GM23338 (cell line): Measurements from ENCODE around the gene CASP10. TPM values are rescaled to one million over a fixed set of nuclear protein-coding genes. Genes with fewer than 3 reads are reported as not detected.

Source experiments
- ATAC-seq: fragments of 200-7000 bp; cut with Tn5 transposase; 3 replicates; pipeline ENCODE4 v1.9.1; 2020
- DNase-seq: peaks from one replicate; pipeline ENCODE4 v3.0.0-alpha.2; 2015; ENCODE audit warnings: low spot score
- H2AFZ ChIP-seq: fragments of 200-600 bp; sonication (generic); 2 replicates; pipeline ENCODE4 v1.8.0; 2016; ENCODE audit warnings: antibody characterized with exemption, mild to moderate bottlenecking, moderate library complexity
- H3F3A ChIP-seq: fragments of 200-600 bp; sonication (generic); replicated peaks from 2 replicates; pipeline ENCODE4 v1.8.0; 2017; ENCODE audit warnings: antibody characterized with exemption, mixed run types, low read depth
- H3K27ac ChIP-seq: fragments of 200-600 bp; sonication (generic); 2 replicates; pipeline ENCODE4 v1.6.1; 2016; ENCODE audit warnings: low read depth
- H3K27me3 ChIP-seq: fragments of 200-600 bp; sonication (generic); 2 replicates; pipeline ENCODE4 v1.8.0; 2016; ENCODE audit warnings: mild to moderate bottlenecking, mixed run types, moderate library complexity; ENCODE audit not compliant: insufficient read depth
- H3K36me3 ChIP-seq: fragments of 200-600 bp; sonication (generic); 2 replicates; pipeline ENCODE4 v1.8.0; 2016; ENCODE audit warnings: mild to moderate bottlenecking; ENCODE audit not compliant: insufficient read depth
- H3K4me1 ChIP-seq: fragments of 200-600 bp; sonication (generic); 2 replicates; pipeline ENCODE4 v1.8.0; 2016; ENCODE audit warnings: mild to moderate bottlenecking, moderate library complexity; ENCODE audit not compliant: insufficient read depth
- H3K4me2 ChIP-seq: fragments of 200-600 bp; sonication (generic); 2 replicates; pipeline ENCODE4 v1.7.1; 2017; ENCODE audit warnings: mixed run types
- H3K4me3 ChIP-seq: fragments of 200-600 bp; sonication (generic); 2 replicates; pipeline ENCODE4 v1.6.1; 2016; ENCODE audit warnings: mixed run types
- H3K79me2 ChIP-seq: fragments of 200-600 bp; sonication (generic); replicated peaks from 2 replicates; pipeline ENCODE4 v1.8.0; 2017; ENCODE audit warnings: mild to moderate bottlenecking; ENCODE audit not compliant: insufficient read depth
- H3K9me2 ChIP-seq: fragments of 200-600 bp; sonication (generic); 2 replicates; pipeline ENCODE4 v1.8.0; 2017; ENCODE audit not compliant: insufficient read depth
- H4K20me1 ChIP-seq: fragments of 200-600 bp; sonication (generic); replicated peaks from 2 replicates; pipeline ENCODE4 v1.8.0; 2017; ENCODE audit warnings: mild to moderate bottlenecking; ENCODE audit not compliant: insufficient read depth
- H3K27ac Mint-ChIP-seq: 2 replicates; pipeline ENCODE4 v1.8.0; 2020; ENCODE audit warnings: inconsistent platforms, mild to moderate bottlenecking, moderate library complexity, mixed read lengths
- H3K27me3 Mint-ChIP-seq: 3 replicates; pipeline ENCODE4 v1.8.0; 2022; ENCODE audit warnings: low read depth, mild to moderate bottlenecking, moderate library complexity, mixed read lengths, inconsistent platforms; ENCODE audit not compliant: insufficient read depth, poor library complexity
- H3K36me3 Mint-ChIP-seq: 3 replicates; pipeline ENCODE4 v1.8.0; 2021; ENCODE audit warnings: low read depth, mild to moderate bottlenecking, inconsistent platforms, moderate library complexity, mixed read lengths
- H3K4me1 Mint-ChIP-seq: 3 replicates; pipeline ENCODE4 v1.8.0; 2020; ENCODE audit warnings: mild to moderate bottlenecking, inconsistent platforms, mixed read lengths
- H3K4me3 Mint-ChIP-seq: 3 replicates; pipeline ENCODE4 v1.8.0; 2021; ENCODE audit warnings: moderate library complexity, mild to moderate bottlenecking, inconsistent platforms, mixed read lengths
- H3K9me3 Mint-ChIP-seq: 3 replicates; pipeline ENCODE4 v1.8.0; 2020; ENCODE audit warnings: moderate library complexity, mild to moderate bottlenecking, inconsistent platforms, mixed read lengths
- CREB1 ChIP-seq: fragments of 250-450 bp; sonication (Bioruptor Pico); IDR thresholded peaks from 2 replicates; pipeline ENCODE4 v1.5.0; 2020; ENCODE audit warnings: low read depth, mild to moderate bottlenecking, moderate library complexity
- CTCF ChIP-seq, 2 experiments: fragments of 200-600 bp in 1 of 2; sonication (generic) in 1 of 2; conservative IDR thresholded peaks; 2 replicates each; pipeline versions ENCODE4 v1.5.1 to v1.6.1; 2016 to 2017; ENCODE audit warnings: antibody characterized with exemption in 2 of 2, low read depth in 2 of 2, mild to moderate bottlenecking in 2 of 2, moderate library complexity in 1 of 2
- ETS1 ChIP-seq: IDR thresholded peaks from 2 replicates; pipeline ENCODE4 v1.6.1; 2016; ENCODE audit warnings: antibody characterized with exemption
- EZH2 ChIP-seq: fragments of 200-600 bp; sonication (generic); IDR thresholded peaks from one replicate; pipeline ENCODE4 v1.8.0; 2017; ENCODE audit warnings: antibody characterized with exemption, mild to moderate bottlenecking, low read depth; ENCODE audit not compliant: unreplicated experiment
- EZH2phosphoT487 ChIP-seq: fragments of 200-600 bp; sonication (generic); IDR thresholded peaks from one replicate; pipeline ENCODE4 v1.8.1; 2018; ENCODE audit warnings: antibody characterized with exemption; ENCODE audit not compliant: unreplicated experiment
- JUNB ChIP-seq: IDR thresholded peaks from one replicate; pipeline ENCODE4 v1.6.1; 2016; ENCODE audit warnings: antibody characterized with exemption; ENCODE audit not compliant: unreplicated experiment
- NANOG ChIP-seq: IDR thresholded peaks from 2 replicates; pipeline ENCODE4 v1.6.1; 2016; ENCODE audit warnings: antibody characterized with exemption, borderline replicate concordance
- POLR2AphosphoS5 ChIP-seq: IDR thresholded peaks from 2 replicates; pipeline ENCODE4 v1.6.1; 2016; ENCODE audit warnings: antibody characterized with exemption, low read depth
- REST ChIP-seq: IDR thresholded peaks from one replicate; pipeline ENCODE4 v1.6.1; 2018; ENCODE audit warnings: antibody characterized with exemption; ENCODE audit not compliant: unreplicated experiment
- STAT1 ChIP-seq: IDR thresholded peaks from one replicate; pipeline ENCODE4 v1.6.1; 2016; ENCODE audit warnings: antibody characterized with exemption; ENCODE audit not compliant: unreplicated experiment
- ZNF114 ChIP-seq: fragments of 250-450 bp; sonication (Bioruptor Pico); IDR thresholded peaks from 2 replicates; pipeline ENCODE4 v1.5.0; 2020; ENCODE audit warnings: mild to moderate bottlenecking, moderate library complexity
- ZNF331 ChIP-seq: fragments of 250-450 bp; sonication (Bioruptor Pico); IDR thresholded peaks from 2 replicates; pipeline ENCODE4 v1.5.0; 2020; ENCODE audit warnings: low read depth, mild to moderate bottlenecking, moderate library complexity
- ZNF462 ChIP-seq: fragments of 250-450 bp; sonication (Bioruptor Pico); IDR thresholded peaks from 2 replicates; pipeline ENCODE4 v1.5.0; 2020; ENCODE audit warnings: mild to moderate bottlenecking, moderate library complexity
- polyA plus RNA-seq: library from polyadenylated mRNA; unstranded; fragments of >200 nt; fragmentation: Nextera tagmentation; extraction: Ambion mirVana; gene quantifications from 2 replicates; pipeline ENCODE4 v1.2.1, GENCODE V29; 2016
- total RNA-seq: library from RNA; depleted of rRNA; stranded (reverse); fragments of >200 nt; shearing (Covaris generic); gene quantifications from 2 replicates; pipeline ENCODE4 v1.2.3, GENCODE V29; 2014

The CASP10 gene
- total and polyA plus RNA-seq, 2 experiments from 2014 or later: 1.9 to 3.5 TPM

- no peak for TF ChIP-seq ETS1
- no peak for TF ChIP-seq EZH2
- TF ChIP-seq POLR2AphosphoS5: no peak
- no peak for TF ChIP-seq JUNB
- no peak for TF ChIP-seq REST
- no peak for TF ChIP-seq CTCF (conservative IDR thresholded peaks at IDR 0.05; ENCODE audit: low read depth in 2 of 2)
- TF ChIP-seq NANOG: no peak
- no peak for TF ChIP-seq CREB1 (CRISPR knock-in tag)
- TF ChIP-seq ZNF331 (CRISPR knock-in tag): no peak
- TF ChIP-seq EZH2phosphoT487: no peak
- TF ChIP-seq STAT1: no peak
- no peak for TF ChIP-seq ZNF462 (CRISPR knock-in tag)
- no peak for TF ChIP-seq ZNF114 (CRISPR knock-in tag)
- H3K4me2 ChIP-seq: no peak overlapping the region
- no peak for DNase-seq
- H3K36me3 Mint-ChIP-seq: peaks cover 5% of the 10 kb centered on the region
- H3K9me2 ChIP-seq: no peaks in the 10 kb centered on the region; the same call in 1 of the 2 replicates
- H3K27ac ChIP-seq: no peak overlapping the region
- H3F3A ChIP-seq: no peaks in the 10 kb centered on the region
- H2AFZ ChIP-seq: no peak overlapping the region
- H4K20me1 ChIP-seq: no peaks in the 10 kb centered on the region
- H3K4me3 Mint-ChIP-seq: no peak overlapping the region
- H3K27me3 Mint-ChIP-seq: peaks cover 9% of the 10 kb centered on the region
- H3K9me3 Mint-ChIP-seq: no peaks in the 10 kb centered on the region
- no peaks in the 10 kb centered on the region for H3K79me2 ChIP-seq
- H3K36me3 ChIP-seq: no peaks in the 10 kb centered on the region
- H3K4me1 Mint-ChIP-seq: peaks cover 23% of the 10 kb centered on the region
- no peak overlapping the region for H3K27ac Mint-ChIP-seq
- no peak overlapping the region for H3K4me3 ChIP-seq
- H3K4me1 ChIP-seq: peaks cover 20% of the 10 kb centered on the region
- ATAC-seq: no peak
- H3K27me3 ChIP-seq: no peaks in the 10 kb centered on the region
Observed at GRCh38 chr2:201152999-201153815, 29.7 kb upstream of the CASP10 start.
